ENCODE measurements around the gene XRCC3.
"Not testable (repeated sequence)": the region's sequence is repeated elsewhere in the genome, so short reads cannot be mapped to it uniquely, and the experiment has no call there.

XRCC3 gene

DNA sequence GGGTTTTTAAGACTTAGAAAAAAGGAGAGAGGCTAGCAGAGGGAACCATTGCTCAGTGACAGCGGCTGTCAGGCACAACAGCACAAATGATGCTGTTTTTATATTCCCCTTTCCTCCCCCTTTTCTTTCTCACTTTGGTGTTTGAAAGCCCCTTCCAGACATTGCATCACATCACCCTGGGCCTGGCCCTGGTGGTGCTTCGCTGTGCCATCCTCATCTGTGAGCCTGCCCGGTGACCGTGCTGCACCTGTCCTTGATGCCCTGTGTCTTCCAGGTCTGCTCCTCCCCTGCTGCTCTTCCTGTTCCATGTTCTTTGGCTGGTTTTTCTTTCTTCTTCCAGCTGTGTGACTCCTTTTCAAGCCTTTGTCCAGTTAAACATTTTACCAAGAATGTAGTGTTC, 61.4 kb downstream of the XRCC3 start:
- DNase-seq (ENCODE audit: low read depth): no peak
- no peak overlapping the region for H3K4me3 ChIP-seq (ENCODE audit: low read depth, low read length)

DNA sequence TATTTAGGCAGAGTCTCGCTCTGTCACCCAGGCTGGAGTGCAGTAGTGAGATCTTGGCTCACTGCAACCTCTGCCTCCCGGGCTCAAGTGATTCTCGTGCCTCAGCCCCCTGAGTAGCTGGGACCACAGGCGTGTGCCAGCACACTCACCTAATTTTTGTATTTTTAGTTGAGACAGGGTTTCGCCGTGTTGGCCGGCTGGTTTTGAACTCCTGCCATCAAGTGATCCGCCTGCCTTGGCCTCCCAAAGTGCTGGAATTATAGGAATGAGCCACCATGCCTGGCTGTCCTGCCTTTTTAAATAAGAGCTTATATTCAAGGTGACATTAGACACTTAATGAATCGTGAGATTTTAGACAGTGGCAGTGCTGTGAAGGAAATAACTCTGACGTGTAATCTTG, 61.9 kb downstream of the XRCC3 start:
- not testable (repeated sequence) for H3K4me3 ChIP-seq (ENCODE audit: low read depth, low read length); DNase-seq (ENCODE audit: low read depth)

More for the DNA sequence above, 61.4 kb downstream of the XRCC3 start:
- TF ChIP-seq, protein P1, sequence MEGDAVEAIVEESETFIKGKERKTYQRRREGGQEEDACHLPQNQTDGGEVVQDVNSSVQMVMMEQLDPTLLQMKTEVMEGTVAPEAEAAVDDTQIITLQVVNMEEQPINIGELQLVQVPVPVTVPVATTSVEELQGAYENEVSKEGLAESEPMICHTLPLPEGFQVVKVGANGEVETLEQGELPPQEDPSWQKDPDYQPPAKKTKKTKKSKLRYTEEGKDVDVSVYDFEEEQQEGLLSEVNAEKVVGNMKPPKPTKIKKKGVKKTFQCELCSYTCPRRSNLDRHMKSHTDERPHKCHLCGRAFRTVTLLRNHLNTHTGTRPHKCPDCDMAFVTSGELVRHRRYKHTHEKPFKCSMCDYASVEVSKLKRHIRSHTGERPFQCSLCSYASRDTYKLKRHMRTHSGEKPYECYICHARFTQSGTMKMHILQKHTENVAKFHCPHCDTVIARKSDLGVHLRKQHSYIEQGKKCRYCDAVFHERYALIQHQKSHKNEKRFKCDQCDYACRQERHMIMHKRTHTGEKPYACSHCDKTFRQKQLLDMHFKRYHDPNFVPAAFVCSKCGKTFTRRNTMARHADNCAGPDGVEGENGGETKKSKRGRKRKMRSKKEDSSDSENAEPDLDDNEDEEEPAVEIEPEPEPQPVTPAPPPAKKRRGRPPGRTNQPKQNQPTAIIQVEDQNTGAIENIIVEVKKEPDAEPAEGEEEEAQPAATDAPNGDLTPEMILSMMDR (IDR thresholded peaks at IDR 0.05; ENCODE audit: low read depth, low read length, missing control alignments): no peak

DNA sequence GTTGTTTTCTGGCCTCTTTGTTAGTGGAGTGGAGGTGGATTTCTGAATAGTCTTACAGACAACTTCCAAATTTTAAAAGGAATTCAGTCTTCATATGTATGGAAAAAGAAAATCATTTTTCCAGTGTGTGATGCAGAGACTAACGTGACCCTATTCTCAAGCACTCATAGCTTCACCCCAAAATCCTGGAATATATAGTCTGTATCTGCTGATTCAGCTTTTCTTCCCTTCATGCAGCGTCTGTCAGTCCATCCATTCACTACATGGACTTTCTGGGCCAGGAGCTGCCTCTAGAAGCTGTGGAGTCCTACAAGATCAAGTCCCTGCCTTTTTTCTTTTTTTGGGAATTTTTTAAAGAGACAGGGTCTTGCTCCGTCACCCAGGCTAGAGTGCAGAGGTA, 62.4 kb downstream of the XRCC3 start:
- DNase-seq (ENCODE audit: low read depth): no peak
- H3K4me3 ChIP-seq (ENCODE audit: low read depth, low read length): no peak overlapping the region
- TF ChIP-seq, protein P1 (IDR thresholded peaks at IDR 0.05; ENCODE audit: low read depth, low read length, missing control alignments): no peak

DNA sequence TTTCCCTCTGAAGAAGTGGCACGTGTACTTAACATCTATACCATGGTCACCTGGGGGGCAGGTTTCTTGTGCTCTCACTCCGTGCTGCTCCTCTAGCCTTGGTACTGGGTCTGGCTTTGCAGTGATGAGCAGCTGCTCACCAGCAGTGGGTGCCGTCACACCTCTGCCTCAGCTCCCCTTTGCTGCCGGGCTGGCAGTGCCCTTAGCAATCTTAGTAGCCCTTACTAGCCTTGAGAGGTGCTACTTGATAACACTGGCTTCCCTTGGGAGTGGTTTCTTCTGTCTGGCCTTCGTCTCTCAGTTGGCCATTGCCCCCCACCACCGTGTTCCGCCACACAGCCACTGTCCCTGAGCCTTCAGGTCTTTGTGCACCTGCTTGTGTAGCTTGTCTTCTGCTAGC, 63.7 kb downstream of the XRCC3 start:
- no peak overlapping the region for H3K4me3 ChIP-seq (ENCODE audit: low read depth, low read length)
- no peak for DNase-seq (ENCODE audit: low read depth)
- TF ChIP-seq, protein P1 (IDR thresholded peaks at IDR 0.05; ENCODE audit: low read depth, low read length, missing control alignments): no peak

DNA sequence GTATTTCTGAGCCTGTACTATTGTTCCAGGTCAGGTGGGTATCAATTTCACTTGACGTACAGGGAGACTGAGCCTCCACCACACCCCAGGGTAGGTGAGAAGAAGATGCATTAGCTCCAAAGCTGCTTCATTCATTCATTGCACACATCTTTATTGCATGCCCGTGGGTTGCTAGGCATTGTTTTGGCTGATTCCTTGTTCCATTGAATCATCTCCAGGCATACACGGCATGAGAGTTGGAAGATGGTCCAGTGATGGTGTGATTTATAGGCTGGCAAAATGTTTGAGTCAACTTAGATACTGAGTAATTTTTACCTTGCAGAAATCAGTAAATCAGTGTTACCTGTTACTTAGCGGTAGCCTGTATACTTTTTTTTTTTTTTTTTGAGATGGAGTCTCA, 65.0 kb downstream of the XRCC3 start:
- no peak for DNase-seq (ENCODE audit: low read depth)
- no peak overlapping the region for H3K4me3 ChIP-seq (ENCODE audit: low read depth, low read length)
- TF ChIP-seq, protein P1 (IDR thresholded peaks at IDR 0.05; ENCODE audit: low read depth, low read length, missing control alignments): no peak

DNA sequence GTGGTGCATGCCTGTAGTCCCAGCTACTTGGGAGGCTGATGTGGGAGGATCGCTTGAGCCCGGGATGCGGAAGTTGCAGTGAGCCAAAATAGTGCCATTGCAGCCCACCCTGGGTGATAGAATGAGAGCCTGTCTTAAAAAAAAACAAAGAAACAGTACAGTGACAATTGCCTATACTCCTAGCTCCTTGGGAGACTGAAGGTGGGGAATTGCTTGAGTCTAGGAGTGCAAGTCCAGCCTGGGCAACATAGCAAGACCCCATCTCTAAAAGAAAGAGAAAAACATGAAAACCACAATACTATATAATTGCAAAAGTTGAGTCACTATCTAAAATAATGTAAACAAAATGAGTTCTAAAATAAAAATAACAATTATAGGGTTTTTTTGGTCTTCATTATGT, 66.2 kb downstream of the XRCC3 start:
- DNase-seq (ENCODE audit: low read depth): no peak
- H3K4me3 ChIP-seq (ENCODE audit: low read depth, low read length): no peak overlapping the region
- TF ChIP-seq, protein P1 (IDR thresholded peaks at IDR 0.05; ENCODE audit: low read depth, low read length, missing control alignments): no peak
